GM19023 (cell line): ENCODE results near the gene LIX1L.

Experiments used
- ATAC-seq: cut with Tn5 transposase; IDR thresholded peaks from one replicate; pipeline ENCODE4 v1.9.1; 2021; ENCODE audit warnings: mild to moderate bottlenecking, moderate library complexity; ENCODE audit not compliant: unreplicated experiment

The LIX1L gene

DNA sequence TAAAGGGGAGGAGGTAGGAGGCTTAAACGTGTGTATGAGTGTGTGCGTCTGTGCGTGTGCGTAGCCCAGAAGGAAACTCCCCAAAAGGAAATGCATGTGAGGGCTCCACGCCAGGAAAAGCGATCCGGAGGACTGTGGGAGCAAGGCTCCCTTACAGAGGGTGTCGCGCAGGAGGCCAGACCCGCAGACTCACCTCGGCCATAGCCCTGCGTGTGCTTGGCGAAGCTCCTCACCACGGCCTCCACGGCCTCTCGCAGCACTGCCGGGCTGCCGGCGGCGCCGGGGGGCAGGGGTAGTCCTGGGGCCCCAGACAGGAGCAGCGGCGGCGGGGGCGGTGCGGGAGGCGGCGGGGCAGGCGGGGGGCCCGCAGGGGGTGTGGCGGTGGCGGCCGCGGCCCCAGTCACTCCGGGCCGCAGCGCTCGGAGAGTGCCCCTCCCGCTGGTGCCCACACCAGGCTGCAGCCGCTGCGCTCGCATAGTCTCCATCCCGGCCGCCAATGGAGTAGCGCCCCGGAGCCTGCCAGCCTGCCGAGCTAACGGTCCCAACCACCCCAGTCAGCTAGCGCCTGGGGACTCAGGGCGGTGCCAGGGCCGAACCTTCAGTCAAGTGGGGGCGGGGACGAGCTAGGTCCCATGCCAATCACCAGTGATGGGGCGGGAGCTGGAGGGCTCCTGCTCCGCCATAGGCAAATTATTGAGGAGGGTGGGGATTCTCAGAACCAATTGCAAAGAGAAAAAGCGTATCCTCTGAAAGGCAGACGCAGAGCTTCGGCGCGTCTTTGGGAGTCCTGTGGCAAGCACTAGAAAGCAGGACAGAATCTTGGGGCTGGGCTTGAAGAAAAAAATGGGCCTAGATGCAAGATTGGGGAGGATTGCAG is at the start of gene LIX1L:
Gene LIX1L, minus strand, starts transcription at position 575 of the 877 bp plus-strand sequence. Its CDS starts 90 bp downstream, at position 485.
- ATAC-seq, result peak; percentile 92

DNA sequence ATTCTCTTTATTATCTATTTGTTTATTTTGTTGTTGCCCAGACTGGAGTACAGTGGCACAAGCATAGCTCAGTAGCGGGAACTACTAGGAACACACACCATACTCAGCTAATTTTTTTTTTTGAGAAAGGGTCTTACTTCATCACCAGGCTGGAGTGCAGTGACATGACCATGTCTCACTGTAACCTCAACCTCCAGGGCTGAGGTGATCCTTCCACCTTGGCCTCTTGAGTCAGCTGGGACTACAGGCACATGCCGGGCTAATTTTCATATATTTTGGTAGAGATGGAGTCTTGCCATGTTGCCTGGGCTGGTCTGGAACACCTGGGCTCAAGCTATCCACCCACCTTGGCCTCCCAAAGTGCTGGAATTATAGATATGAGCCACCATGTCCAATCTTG is 43.9 kb upstream of the LIX1L start:
- no peak for ATAC-seq

DNA sequence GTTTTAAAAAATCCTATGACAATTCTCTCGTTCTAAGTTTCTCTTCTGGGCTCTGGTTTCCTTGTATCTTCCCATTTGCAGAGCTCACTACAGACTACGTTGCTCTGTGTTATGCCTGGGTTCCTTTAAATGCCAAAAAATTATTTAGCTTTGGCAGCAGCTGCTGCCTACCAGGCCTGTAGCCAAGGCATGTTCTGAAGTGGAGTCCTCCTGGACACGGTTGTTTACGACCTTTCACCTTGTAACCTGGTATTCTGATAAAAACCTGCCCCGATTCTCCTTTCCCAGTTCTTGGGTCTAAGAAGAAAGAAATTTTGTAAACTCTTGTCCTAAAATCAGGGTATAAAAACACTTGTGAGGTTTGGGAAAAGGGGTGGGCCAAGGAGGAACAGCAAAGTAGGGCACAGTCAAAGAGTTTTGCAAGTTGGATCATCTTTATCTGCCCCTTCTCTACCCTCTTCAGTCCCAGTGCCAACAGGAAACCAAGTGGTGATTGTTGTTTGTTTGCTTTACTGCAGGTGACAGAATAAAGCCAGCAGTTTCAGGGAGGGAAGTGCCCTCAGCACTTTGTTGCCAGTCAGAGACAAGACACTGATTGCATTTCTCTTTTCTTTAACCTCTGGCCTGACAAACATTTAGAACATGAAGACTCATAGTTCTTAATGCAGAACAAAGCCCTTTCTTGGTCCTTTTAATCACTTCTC is 41.7 kb upstream of the LIX1L start:
- no peak for ATAC-seq

DNA sequence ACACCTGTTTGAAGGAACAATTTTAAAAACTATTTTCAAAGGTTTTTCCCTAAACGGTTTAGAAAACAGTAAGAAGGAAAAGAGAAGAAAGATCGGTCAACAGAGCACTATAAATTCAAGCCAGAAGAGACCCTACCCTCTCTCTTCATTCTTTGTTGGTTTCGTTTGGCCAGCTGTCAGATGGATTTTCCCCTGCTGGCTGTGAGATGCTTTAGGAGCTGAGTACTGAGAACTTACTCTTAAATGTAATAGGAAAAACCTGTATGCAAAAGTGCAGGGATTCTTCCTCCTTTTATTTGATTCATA is 39.9 kb upstream of the LIX1L start:
- ATAC-seq, result no peak

DNA sequence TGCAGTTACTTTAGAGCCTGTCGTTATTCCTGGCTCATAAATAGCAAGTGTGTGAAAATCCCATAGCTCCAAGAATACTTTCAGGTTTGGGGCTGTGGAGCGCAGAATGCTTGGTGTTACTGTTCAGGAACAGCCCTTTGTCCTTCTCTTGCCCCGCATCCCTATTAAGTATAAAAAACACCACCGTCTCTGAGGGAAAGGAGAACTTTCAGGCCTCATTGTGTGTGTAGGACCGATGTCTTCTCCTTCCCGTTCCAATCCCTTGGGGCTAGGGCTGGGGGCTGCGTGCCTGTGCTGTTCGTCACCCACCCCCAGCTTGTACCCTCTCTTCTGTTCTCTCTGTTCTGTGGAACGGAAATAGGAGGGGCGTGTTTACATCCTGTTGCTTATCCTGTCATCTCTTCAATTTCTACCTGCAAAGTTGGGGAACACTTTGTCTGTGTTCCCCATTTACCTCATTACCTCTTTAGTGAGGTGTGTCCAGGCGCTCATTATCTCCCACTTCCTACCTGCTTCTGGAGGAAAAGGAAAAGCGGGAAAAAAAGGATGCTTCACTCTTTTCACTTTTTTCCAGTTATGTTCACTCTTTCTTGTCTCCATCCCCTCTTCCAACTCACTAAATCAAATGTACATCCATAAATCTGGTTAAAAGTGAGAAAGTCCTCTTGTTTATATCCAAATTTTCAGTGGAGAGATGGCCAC is 39.4 kb upstream of the LIX1L start:
- peak; percentile 31 for ATAC-seq

DNA sequence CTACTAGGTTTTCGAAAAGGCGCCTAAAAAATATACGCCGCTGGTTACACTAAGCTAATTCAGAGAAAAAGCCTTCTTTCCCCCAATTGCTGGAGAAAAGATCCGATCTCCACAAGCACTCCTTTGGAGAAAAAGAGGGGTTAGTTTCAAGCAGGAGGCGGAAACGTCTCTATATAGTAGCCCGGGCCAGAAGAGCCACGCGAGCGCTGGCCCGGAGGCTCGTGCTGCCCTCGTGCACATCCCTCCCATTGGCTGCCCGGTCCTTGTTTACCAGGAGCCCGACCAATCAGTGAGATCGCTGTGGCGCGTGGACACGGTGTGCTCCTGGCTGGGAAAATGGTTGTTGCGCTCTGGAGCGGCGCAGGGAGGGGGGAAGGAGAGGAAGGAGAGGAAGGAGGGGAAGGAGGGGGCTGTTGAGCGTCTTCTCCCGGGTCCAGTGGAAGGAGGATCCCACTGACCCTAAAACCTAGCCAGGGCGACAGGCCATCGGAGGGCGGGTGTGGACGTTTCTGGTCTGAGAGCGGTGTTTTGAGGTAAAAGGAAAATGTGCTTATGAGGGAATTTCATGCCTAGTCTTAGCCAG is 38.7 kb upstream of the LIX1L start, which contains the start of gene TXNIP:
Gene TXNIP, minus strand, starts transcription at position 147 of the 583 bp plus-strand sequence. CDS start 313 bp downstream, outside the sequence.
- peak; percentile 94 for ATAC-seq

DNA sequence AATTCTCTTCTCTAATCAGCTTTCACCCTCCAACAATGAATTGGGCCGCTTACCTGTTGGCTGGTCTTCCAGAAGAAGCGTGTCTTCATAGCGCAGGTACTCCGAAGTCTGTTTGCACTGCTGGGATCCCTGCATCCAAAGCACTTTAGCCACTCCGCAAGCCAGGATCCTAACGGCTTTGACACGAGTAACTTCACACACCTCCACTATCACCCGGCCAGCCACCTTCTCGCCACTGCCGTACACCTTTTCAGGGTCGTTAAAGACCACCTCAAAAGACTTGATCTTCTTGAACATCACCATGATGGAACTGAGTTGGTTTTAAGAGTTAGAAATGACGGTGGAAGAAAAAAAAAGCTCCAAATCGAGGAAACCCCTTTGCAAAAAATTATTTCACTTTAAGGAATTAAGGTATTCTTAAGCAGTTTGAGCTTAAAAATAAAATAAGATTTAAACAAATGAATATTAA is 38.2 kb upstream of the LIX1L start:
- no peak for ATAC-seq

DNA sequence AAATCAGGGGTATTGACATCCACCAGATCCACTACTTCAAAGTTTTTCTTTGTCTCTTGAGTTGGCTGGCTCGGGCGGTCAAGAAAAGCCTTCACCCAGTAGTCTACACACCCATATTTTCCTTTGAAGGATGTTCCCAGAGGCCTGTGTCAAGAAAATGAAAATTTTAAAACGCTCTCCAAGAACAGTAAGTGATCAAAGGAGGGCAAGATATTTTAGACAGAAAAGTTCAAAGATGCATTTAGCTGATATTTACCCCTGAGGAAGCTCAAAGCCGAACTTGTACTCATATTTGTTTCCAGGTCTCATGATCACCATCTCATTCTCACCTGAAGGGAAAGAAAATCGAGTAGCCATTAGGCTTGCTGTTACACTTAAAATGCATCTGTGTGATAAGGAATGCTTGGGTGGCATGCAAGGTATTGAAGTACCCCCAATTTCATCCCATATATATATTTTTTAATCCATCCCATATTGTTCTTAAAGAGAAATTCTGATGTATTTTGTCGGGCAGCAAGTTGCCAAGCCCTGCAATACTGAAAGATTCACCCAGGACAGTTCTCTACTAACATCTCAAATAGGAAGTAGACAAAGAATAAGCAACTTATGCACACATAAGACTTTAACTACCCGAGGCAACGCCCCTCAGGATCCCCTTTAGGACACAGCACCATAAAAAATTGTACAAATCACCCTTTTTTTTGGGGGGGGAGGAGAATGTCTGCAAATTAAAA is 37.5 kb upstream of the LIX1L start:
- ATAC-seq, result no peak

DNA sequence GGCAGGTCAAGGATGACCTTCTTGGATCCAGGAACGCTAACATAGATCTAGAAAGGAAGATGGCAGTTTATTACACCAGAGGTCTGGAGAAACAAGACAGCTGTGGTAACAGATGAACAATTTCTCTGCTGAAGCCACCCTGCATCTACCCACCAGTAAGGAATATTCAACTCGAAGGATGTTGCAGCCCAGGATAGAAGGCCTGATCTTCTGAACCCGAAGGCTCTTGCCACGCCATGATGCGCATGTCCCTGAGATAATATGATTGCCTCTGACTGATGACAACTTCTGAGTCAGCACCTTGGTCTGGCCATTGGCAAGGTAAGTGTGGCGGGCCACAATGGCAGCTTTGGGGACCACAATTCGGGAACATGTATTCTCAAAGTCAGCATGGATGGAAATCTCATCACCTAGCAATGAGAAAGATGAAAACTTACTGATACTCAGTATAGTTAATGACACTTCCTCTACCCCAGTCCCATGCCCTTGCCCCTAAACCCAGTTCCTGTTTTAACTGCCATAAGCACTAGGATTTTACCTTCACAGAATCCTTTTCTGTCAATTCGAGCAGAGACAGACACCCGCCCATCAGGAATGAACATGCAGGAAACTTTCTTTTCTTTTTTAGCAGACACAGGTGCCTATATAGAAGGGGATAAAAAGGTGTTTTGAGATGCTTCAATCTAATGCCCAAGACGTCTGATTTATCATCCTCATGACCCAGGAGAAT is 36.7 kb upstream of the LIX1L start:
- ATAC-seq, result no peak

DNA sequence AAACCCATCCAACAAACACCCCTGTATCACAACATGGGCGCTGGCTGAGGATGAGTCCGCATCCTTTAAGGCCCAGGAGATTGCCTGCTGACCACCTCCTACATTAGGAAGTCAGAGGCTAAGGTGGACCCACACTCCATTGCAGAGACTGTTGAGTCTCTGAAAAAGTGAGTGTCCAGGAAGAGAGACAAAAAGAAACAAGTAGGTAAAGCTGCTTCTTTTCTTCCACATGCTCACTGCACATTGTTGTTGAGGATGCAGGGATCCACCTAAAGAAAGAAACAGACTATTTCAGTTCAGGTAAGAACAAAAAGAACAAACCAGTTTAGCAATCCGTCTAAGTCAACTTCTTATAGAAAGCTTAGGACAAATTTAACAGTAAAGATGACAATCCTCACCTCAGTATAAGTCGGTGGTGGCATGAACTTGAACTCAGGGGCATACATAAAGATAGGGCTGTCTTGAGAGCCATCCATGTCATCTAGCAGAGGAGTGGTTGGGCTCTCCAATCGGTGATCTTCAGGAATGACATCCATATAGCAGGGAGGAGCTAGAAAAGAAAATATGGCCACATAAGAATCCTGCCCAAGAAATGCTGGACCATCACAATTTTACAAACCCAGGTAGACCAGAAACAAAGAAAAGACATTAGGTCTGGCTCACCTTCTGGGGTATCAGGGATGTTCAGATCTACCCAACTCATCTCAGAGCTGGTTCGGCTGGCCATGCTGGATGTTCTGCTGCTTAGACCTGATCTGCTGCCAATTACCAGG is 36.0 kb upstream of the LIX1L start:
- ATAC-seq, result no peak

DNA sequence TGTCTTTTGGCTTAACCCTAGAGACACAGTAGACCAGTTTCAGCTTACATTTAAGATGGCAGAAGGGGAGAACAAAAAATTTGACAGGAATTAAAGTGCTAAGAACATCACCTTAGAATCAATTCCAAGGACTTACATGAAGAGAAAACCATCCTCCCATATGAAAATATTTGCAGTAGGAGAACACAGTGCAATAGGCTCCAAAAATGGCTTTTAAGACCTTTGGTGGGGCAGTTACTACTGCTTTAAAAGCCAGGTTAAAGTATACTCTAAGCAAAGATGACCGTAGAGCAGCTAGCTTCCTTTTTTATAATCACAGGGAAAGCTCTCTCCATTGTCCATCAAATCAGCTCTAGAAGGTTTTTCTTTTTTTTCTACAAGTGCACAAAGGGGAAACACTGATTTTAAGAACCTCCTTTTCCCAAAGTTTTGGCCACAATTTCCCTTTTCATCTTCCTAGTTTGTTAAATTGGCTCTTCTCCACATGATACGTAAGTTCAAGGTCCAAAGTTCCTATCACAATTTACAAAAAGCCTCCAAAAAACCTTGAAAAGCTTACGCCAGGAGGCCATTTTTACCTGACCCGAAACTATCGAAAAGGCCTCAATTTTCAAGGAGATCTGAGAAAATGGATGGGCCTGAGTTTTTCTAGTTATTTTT is 35.3 kb upstream of the LIX1L start:
- no peak for ATAC-seq

DNA sequence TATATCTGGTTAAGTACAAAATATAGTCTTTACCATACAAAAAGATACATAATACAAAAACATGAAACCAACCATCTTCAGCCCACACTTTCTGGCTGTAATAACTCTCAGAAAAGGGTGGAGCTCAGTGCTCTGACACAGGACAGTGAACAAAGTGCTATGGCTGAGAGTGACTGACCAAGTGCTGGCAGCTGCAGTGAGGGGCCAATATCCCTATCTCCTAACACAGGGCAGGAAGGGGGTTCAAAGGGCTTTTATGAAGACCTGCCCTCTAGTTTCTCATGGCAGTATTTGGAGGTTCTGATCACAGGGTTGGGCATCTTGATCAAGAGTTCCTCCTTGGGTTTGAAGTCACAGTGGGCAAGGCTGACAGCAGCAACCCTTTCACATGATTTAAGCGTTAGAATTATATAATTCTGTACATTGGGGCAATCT is 34.7 kb upstream of the LIX1L start:
- no peak for ATAC-seq

DNA sequence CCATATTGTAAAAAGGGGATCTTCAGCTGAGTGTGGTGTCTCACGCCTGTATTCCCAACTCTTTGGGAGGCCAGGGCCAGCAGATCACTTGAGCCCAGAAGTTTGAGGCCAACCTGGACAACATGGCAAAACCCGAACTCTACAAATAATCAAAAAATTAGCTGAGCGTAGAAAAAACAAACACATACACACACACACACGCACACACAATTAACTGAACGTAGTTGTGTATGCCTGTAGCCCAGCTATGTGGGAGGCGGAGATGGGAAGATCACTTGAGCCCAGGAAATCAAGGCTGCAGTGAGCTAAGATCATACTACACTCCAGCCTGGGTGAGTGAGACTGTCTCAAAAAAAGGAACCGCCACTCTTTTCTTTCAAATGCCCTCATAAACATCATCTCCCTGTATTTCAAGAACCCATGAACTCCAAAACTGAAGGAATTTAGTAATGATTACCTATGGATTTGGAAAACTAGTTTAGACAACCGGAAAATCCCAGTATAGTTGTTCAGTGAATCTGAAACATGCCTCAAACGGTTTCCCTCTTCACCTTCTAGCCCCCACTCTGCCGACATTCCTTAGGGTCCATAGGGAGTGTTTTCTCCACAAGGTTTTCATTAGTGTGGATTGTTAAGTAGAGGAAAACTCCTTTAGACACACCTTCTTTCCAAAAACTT is 34.1 kb upstream of the LIX1L start:
- no peak for ATAC-seq

DNA sequence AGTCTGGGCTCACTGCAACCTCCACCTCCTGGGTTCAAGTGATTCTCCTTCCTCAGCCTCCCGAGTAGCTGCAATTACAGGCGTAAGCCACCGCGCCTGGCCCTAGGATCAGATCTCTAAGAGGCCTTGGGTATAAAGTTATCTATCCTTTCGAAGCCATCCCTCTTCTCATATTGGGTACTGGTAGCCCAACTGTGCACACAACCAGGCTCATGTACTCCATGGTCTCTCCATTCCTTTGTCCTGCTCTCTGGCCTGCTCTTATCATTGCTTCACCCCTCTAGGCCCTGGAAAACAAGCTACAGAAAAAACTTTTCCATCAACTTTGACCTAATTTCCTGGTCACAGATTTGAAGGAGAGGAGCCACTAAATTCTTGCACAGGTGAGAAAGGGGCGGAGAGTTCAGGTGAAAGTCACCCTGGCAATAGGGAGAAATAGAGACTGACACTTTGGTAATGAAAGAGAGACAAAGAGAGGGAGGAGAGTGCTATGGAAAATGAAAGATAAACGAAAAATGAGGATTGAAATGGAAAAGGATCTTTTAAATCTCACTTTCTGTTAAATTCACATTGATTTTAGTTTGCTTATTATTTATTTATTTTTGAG is 32.5 kb upstream of the LIX1L start:
- ATAC-seq, result no peak

DNA sequence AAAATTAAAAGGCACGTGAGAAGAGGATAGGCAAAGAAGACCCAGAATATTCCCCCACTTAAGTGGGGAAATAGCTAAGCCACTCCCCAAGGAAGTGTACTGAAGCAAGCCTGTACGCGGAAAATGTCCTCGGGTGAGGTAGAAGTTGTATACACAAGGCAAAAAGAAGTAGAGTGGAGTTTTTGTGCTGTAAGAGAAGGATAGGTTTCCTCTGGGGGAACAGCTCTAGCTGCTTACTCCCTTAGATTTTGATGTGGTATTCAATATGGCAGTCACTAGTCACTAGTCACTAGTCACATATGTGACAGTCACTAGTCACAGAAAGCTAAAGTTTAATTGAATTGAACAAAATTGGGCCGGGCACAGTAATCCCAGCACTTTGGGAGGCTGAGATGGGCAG is 31.0 kb upstream of the LIX1L start:
- no peak for ATAC-seq

DNA sequence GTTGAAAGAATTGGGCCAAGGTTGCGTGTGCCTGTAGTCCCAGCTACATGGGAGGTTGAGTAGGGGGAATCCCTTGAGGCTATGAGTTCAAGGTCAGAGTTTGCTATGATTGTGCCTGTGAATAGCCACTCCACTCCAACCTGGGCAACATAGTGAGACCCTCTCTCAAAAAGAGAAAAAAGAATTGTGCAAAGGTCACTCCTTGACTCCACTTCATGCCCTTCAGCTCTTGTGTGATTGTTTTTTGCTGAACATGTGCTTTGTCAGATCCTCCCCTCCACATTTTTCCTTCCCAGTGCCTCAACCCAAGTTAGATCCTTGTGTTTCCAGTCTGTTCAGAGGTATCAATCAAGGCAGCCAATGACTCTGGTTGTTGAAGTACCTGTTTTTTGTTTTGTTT is 30.1 kb upstream of the LIX1L start:
- no peak for ATAC-seq

DNA sequence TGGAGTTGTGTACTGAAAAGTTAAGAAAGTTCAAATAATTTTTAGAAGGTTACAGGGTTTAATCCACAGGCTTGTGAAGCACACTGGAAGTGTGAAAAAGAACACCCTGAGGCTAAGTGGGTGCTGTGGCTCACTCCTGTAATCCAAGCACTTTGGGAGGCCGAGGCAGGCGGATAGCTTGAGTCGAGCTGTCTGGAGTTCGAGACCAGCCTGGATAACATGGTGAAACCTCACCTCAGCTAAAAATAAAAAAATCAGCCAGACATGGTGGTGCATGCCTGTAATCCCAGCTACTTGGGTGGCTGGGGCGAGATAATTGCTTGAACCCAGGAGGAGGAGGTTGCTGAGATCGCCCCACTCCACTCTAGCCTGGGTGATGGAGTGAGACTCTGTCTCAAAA is 28.7 kb upstream of the LIX1L start:
- no peak for ATAC-seq
